Neural crest cell (in vitro differentiated cells): Measurements from ENCODE around the gene COL26A1. TPM values are rescaled to one million over a fixed set of nuclear protein-coding genes. Genes with fewer than 3 reads are reported as not detected.
"Not testable (repeated sequence)": the region's sequence is repeated elsewhere in the genome, so short reads cannot be mapped to it uniquely, and the experiment has no call there.

Experiments
- DNase-seq: peaks from one replicate; pipeline ENCODE4 v3.0.0; 2021; ENCODE audit warnings: low read depth, mixed read lengths, low spot score
- H3K27ac Mint-ChIP-seq: one replicate; pipeline ENCODE4 v1.8.0; 2021; ENCODE audit warnings: mild to moderate bottlenecking, mixed read lengths; ENCODE audit not compliant: unreplicated experiment
- H3K27me3 Mint-ChIP-seq: 2 replicates; pipeline ENCODE4 v1.8.0; 2021; ENCODE audit warnings: low read depth, mild to moderate bottlenecking, mixed read lengths
- H3K36me3 Mint-ChIP-seq: 2 replicates; pipeline ENCODE4 v1.8.0; 2021; ENCODE audit warnings: low read depth, mild to moderate bottlenecking, mixed read lengths
- H3K4me1 Mint-ChIP-seq: 2 replicates; pipeline ENCODE4 v1.8.0; 2021; ENCODE audit warnings: mixed read lengths
- H3K4me3 Mint-ChIP-seq: one replicate; pipeline ENCODE4 v1.8.0; 2021; ENCODE audit warnings: mild to moderate bottlenecking, mixed read lengths
- H3K9me3 Mint-ChIP-seq: 2 replicates; pipeline ENCODE4 v1.8.0; 2021; ENCODE audit warnings: mixed read lengths
- CTCF ChIP-seq: fragments of 200-600 bp; sonication (generic); conservative IDR thresholded peaks from 2 replicates; pipeline ENCODE4 v1.5.0; 2021; ENCODE audit warnings: antibody characterized with exemption, mild to moderate bottlenecking
- total RNA-seq: library from RNA; stranded (reverse); gene quantifications from 2 replicates; pipeline ENCODE4 v1.2.1, GENCODE V29; 2021

COL26A1 gene
- total RNA-seq, 1 donor from 2014 or later, result 38.3 TPM

- TF ChIP-seq CTCF, result no peak
- Mint-ChIP-seq H3K27me3 (no peaks in the 10 kb centered on the region), H3K36me3 (peaks cover 7% of the 10 kb centered on the region), H3K9me3 (peaks cover 8% of the 10 kb centered on the region), H3K4me1 (peaks cover 11% of the 10 kb centered on the region), H3K27ac (no peak overlapping the region), H3K4me3 (no peak overlapping the region)
- DNase-seq, result no peak
Measured at GRCh38 chr7:101474178-101474577, 111.5 kb downstream of the COL26A1 start.

DNA sequence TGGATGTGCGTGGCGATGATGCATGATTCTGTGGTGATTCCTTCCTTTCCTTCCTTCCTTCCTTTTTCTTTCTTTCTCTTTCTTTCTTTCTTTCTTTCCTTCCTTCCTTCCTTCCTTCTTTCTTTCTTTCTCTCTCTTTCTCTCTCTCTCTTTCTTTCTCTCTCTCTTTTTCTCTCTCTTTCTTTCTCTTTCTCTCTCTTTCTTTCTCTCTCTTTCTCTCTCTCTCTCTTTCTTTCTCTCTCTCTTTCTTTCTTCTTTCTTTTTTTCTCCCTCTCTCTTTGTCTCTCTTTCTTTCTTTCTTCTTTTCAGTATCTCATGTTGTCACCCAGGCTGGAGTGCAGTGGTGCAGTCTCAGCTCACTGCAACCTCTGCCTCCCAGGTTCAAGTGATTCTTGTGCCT is 113.0 kb downstream of the COL26A1 start:
- not testable (repeated sequence) for H3K4me1 Mint-ChIP-seq, H3K4me3 Mint-ChIP-seq, H3K27me3 Mint-ChIP-seq, DNase-seq
- Mint-ChIP-seq H3K9me3 (peaks cover 11% of the 10 kb centered on the region), H3K27ac (peak overlapping the region; percentile 64), H3K36me3 (peaks cover 15% of the 10 kb centered on the region)

- Mint-ChIP-seq H3K27ac (no peak overlapping the region), H3K4me3 (no peak overlapping the region), H3K27me3 (no peaks in the 10 kb centered on the region), H3K36me3 (peaks cover 16% of the 10 kb centered on the region), H3K9me3 (peaks cover 11% of the 10 kb centered on the region), H3K4me1 (no peaks in the 10 kb centered on the region)
- no peak for TF ChIP-seq CTCF
- no peak for DNase-seq
Measured at GRCh38 chr7:101479217-101479616, 116.5 kb downstream of the COL26A1 start.

- not testable (repeated sequence) for H3K27me3 Mint-ChIP-seq, H3K9me3 Mint-ChIP-seq, H3K36me3 Mint-ChIP-seq, DNase-seq, H3K4me3 Mint-ChIP-seq
- Mint-ChIP-seq H3K27ac (peak overlapping the region; percentile 47), H3K4me1 (peaks cover 17% of the 10 kb centered on the region)
Measured at GRCh38 chr7:101486056-101486432, 123.4 kb downstream of the COL26A1 start.

DNA sequence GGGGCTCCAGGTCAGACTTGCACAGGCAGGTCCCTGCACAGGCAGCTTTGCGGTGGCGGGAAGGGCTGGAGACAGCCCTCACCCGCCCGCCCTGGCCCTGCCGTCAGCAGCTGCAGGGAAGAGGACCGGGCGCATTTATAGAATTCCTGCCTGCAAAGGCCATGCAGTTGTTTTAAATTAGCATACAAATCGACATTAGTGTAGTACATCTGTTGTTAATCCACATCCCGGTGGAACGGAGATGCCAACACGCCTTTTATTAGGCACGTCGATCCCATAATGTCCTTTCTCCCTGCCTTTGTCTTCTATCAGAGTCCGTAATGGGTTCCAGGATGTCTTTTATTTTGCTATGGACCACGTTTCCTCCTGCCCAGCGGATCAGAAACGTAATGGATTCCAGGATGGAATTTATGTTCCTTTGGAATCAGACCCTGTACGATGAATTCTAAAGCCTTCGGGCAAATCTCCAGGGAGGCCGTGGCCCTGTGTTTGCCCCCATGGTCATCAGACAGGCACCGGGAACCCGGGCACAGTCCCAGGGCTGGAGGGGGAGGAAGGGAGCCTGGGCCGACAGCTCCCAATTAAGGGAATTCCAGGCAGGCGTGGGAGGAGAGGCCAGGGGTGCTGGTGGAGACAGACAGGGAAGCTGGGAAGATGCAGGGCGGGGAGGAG is 123.9 kb downstream of the COL26A1 start:
- H3K4me1 Mint-ChIP-seq, result peaks cover 17% of the 10 kb centered on the region
- H3K9me3 Mint-ChIP-seq, result no peaks in the 10 kb centered on the region
- peaks cover under 1% of the 10 kb centered on the region for H3K36me3 Mint-ChIP-seq
- H3K27ac Mint-ChIP-seq, result peak overlapping the region; percentile 47
- TF ChIP-seq CTCF, result no peak
- no peak overlapping the region for H3K4me3 Mint-ChIP-seq
- no peaks in the 10 kb centered on the region for H3K27me3 Mint-ChIP-seq
- DNase-seq, result no peak

DNA sequence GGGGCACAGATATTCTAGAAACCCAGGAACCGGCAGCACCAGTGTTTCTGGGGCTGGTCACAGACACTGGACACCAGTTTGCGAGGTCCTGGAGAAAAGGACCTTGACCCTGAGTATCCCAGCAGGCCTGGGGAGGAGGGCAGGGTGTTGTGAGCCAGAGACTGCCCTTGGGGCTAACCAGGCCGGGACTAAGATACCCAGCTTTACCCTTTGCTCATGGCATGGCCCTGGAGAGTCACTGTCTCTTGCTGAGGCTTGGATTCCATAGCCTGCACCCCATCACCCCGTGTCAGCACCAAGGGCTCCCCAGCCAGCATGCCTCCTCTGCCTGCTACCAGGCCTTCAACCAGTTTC is 124.4 kb downstream of the COL26A1 start:
- no peak overlapping the region for H3K27ac Mint-ChIP-seq
- TF ChIP-seq CTCF, result no peak

DNA sequence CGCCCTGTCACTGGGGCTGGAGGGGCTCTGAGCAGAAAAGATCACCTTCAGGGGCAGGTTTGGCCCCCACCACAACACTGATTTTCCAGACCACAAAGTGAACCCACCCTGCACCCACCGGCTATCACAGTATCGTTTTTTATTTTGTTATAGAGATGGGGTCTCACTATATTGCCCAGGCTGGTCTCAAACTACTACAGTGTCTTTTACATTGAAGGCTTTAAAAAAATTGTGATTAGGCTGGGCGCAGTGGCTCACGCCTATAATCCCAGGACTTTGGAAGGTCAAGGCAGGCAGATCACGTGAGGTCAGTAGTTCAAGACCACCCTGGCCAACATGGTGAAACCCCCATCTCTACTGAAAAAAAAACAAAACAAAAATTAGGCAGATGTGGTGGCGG is 125.1 kb downstream of the COL26A1 start:
- no peak for DNase-seq
- Mint-ChIP-seq H3K36me3 (peaks cover 3% of the 10 kb centered on the region), H3K27me3 (no peaks in the 10 kb centered on the region), H3K4me3 (no peak overlapping the region), H3K4me1 (peaks cover 17% of the 10 kb centered on the region), H3K27ac (no peak overlapping the region), H3K9me3 (no peaks in the 10 kb centered on the region)
- TF ChIP-seq CTCF, result no peak

More for the DNA sequence above, 124.4 kb downstream of the COL26A1 start:
- H3K9me3 Mint-ChIP-seq, result no peaks in the 10 kb centered on the region
- H3K27me3 Mint-ChIP-seq, result no peaks in the 10 kb centered on the region
- H3K4me1 Mint-ChIP-seq, result peaks cover 17% of the 10 kb centered on the region
- H3K36me3 Mint-ChIP-seq, result peaks cover 3% of the 10 kb centered on the region
- no peak for DNase-seq
- H3K4me3 Mint-ChIP-seq, result no peak overlapping the region
